Breast epithelium (tissue), 3 donors: Measurements from ENCODE around the gene GALNT5.

ENCODE experiments used
- POLR2A ChIP-seq: fragments of 450-650 bp; IDR thresholded peaks from one replicate; pipeline ENCODE4 v1.6.1; 2016; ENCODE audit warnings: antibody characterized with exemption, mild to moderate bottlenecking, moderate library complexity
- POLR2AphosphoS5 ChIP-seq, 3 donors: sonication (generic); formaldehyde crosslinking; IDR thresholded peaks; one replicate each; pipeline ENCODE4 v1.6.1; 2017; ENCODE audit warnings: antibody characterized with exemption in 3 of 3
- TF ChIP-seq, protein P1 (sequence below), 3 donors: fragments of 450-650 bp; IDR thresholded peaks; one replicate each; pipeline ENCODE4 v1.5.1; 2016 to 2017; ENCODE audit warnings: antibody characterized with exemption in 3 of 3, mild to moderate bottlenecking in 3 of 3, moderate library complexity in 3 of 3

DNA sequence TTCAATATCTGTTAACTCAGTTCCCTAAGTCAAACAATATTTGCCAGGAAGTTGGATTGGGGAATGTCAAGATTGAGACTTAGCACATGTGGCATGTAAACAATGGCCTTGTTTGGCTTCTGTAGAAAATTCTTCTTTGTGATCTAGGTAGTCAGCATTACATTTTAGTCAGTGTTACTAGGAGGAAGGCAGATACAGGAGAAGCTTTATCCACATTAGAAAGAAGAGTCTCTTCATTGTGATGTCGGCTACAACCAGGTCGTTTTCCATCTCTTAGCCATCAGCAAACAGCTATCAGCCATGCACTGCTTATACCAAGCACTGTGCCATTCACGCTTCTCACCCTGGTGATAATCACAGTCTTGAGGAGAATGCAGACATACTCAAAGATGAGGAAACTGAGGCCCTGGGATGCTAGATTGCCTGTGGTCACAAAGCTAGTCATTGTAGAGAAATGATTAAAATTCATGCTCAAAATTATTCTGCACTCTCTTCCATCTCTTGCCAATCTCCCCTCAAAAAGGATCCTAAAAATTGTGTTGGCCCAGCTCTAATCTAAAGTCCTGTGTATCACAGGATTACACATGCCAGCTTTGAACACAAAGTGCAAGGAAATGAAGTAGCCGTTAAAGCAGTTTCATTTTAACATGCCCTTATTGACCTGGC is 3.2 kb downstream of the GALNT5 start:
- TF ChIP-seq POLR2A (no peak), POLR2AphosphoS5 (IDR thresholded peaks at IDR 0.05) (no peak)
- TF ChIP-seq, protein P1, sequence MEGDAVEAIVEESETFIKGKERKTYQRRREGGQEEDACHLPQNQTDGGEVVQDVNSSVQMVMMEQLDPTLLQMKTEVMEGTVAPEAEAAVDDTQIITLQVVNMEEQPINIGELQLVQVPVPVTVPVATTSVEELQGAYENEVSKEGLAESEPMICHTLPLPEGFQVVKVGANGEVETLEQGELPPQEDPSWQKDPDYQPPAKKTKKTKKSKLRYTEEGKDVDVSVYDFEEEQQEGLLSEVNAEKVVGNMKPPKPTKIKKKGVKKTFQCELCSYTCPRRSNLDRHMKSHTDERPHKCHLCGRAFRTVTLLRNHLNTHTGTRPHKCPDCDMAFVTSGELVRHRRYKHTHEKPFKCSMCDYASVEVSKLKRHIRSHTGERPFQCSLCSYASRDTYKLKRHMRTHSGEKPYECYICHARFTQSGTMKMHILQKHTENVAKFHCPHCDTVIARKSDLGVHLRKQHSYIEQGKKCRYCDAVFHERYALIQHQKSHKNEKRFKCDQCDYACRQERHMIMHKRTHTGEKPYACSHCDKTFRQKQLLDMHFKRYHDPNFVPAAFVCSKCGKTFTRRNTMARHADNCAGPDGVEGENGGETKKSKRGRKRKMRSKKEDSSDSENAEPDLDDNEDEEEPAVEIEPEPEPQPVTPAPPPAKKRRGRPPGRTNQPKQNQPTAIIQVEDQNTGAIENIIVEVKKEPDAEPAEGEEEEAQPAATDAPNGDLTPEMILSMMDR (IDR thresholded peaks at IDR 0.05) = no peak
